ENCODE measurements around the gene UXS1. TPM values are rescaled to one million over a fixed set of nuclear protein-coding genes. Genes with fewer than 3 reads are reported as not detected.
A peak's percentile ranks its signal among the peaks of the same experiment; 100 is the strongest.
"Not testable (repeated sequence)": the region's sequence is repeated elsewhere in the genome, so short reads cannot be mapped to it uniquely, and the experiment has no call there.

Gene UXS1
- total RNA-seq, 1 experiment from 2014 or later = 49.1 TPM

GRCh38 chr2:106137731-106138521 lies 56.2 kb downstream of the UXS1 start:
- Histone ChIP-seq H4K20me1 (ENCODE audit: low read length) (no peaks in the 10 kb centered on the region), H3K4me3 (ENCODE audit: low read length) (no peak overlapping the region), H2AFZ (ENCODE audit: low read length) (no peak overlapping the region), H3K4me2 (ENCODE audit: low read length) (no peak overlapping the region), H3F3A (ENCODE audit: low read length, unreplicated experiment) (no peaks in the 10 kb centered on the region), H3K9me2 (replicated peaks; ENCODE audit: low read length) (no peaks in the 10 kb centered on the region), H3K36me3 (ENCODE audit: low read depth, low read length) (no peaks in the 10 kb centered on the region; the same call in none of the 2 replicates), H3K4me1 (ENCODE audit: insufficient read depth, low read length) (no peaks in the 10 kb centered on the region), H3K27me3 (ENCODE audit: low read length) (no peaks in the 10 kb centered on the region), H3K27ac (ENCODE audit: low read length) (no peak overlapping the region), H3K79me2 (ENCODE audit: low read length) (no peaks in the 10 kb centered on the region), H3K9me3 (ENCODE audit: low read length) (no peaks in the 10 kb centered on the region), H3K9ac (ENCODE audit: low read length) (no peak overlapping the region)
- POLR2A ChIA-PET (ENCODE audit: unreplicated experiment) = no interaction called here
- TF ChIP-seq CTCF (conservative IDR thresholded peaks at IDR 0.05; ENCODE audit: low read depth, low read length) (no peak), EZH2 (IDR thresholded peaks at IDR 0.05; ENCODE audit: low read length, unreplicated experiment) (no peak), EZH2phosphoT487 (IDR thresholded peaks at IDR 0.05; ENCODE audit: borderline replicate concordance, low read length) (no peak)
- BruUV-seq (replicated peaks) = no TSS peak
- intact Hi-C loops (cut with micrococcal nuclease) = no loop called here
- CTCF ChIA-PET = no interaction called here
- ATAC-seq (no peak), DNase-seq (no peak)

GRCh38 chr2:106131192-106131591 lies 62.9 kb downstream of the UXS1 start:
- H3K4me3 ChIP-seq (ENCODE audit: low read length); POLR2A ChIA-PET (ENCODE audit: unreplicated experiment); H3K4me2 ChIP-seq (ENCODE audit: low read length); H3K9ac ChIP-seq (ENCODE audit: low read length); H3K36me3 ChIP-seq (ENCODE audit: low read depth, low read length); H3K27ac ChIP-seq (ENCODE audit: low read length); H3K9me2 ChIP-seq (replicated peaks; ENCODE audit: low read length); DNase-seq; H3K79me2 ChIP-seq (ENCODE audit: low read length); H3K27me3 ChIP-seq (ENCODE audit: low read length); H3F3A ChIP-seq (ENCODE audit: low read length, unreplicated experiment); H3K4me1 ChIP-seq (ENCODE audit: insufficient read depth, low read length); H3K9me3 ChIP-seq (ENCODE audit: low read length); intact Hi-C loops (cut with micrococcal nuclease); CTCF ChIA-PET; ATAC-seq; H2AFZ ChIP-seq (ENCODE audit: low read length); H4K20me1 ChIP-seq (ENCODE audit: low read length): not testable (repeated sequence)
- BruUV-seq (replicated peaks) = TSS peak; percentile 37

GRCh38 chr2:106130251-106130998 lies 63.7 kb downstream of the UXS1 start:
- Histone ChIP-seq H3K9me2 (replicated peaks; ENCODE audit: low read length) (no peaks in the 10 kb centered on the region), H3K9me3 (ENCODE audit: low read length) (no peaks in the 10 kb centered on the region), H3K79me2 (ENCODE audit: low read length) (0 out of 2 replicates have a peak, but pooled peaks cover 7% of the 10 kb centered on the region), H3K27me3 (ENCODE audit: low read length) (no peaks in the 10 kb centered on the region), H3F3A (ENCODE audit: low read length, unreplicated experiment) (no peaks in the 10 kb centered on the region), H2AFZ (ENCODE audit: low read length) (no peak overlapping the region), H3K36me3 (ENCODE audit: low read depth, low read length) (peaks cover 7% of the 10 kb centered on the region; the same call in 1 of the 2 replicates), H4K20me1 (ENCODE audit: low read length) (no peaks in the 10 kb centered on the region), H3K4me3 (ENCODE audit: low read length) (peak overlapping the region; percentile 35; the same call in 1 of the 2 replicates), H3K27ac (ENCODE audit: low read length) (no peak overlapping the region), H3K4me2 (ENCODE audit: low read length) (0 out of 2 replicates have a peak overlapping the region, but pooled peaks have one; percentile 19), H3K4me1 (ENCODE audit: insufficient read depth, low read length) (peaks cover 3% of the 10 kb centered on the region), H3K9ac (ENCODE audit: low read length) (no peak overlapping the region)
- intact Hi-C loops (cut with micrococcal nuclease) = no loop called here
- DNase-seq = no peak
- CTCF ChIA-PET = no interaction called here
- TF ChIP-seq EZH2 (IDR thresholded peaks at IDR 0.05; ENCODE audit: low read length, unreplicated experiment) (no peak), EZH2phosphoT487 (IDR thresholded peaks at IDR 0.05; ENCODE audit: borderline replicate concordance, low read length) (no peak), CTCF (conservative IDR thresholded peaks at IDR 0.05; ENCODE audit: low read depth, low read length) (no peak)
- POLR2A ChIA-PET (ENCODE audit: unreplicated experiment) = no interaction called here
- ATAC-seq = no peak
- no TSS peak for BruUV-seq (replicated peaks)
